Fibroblast of mammary gland (primary cell): ENCODE results near the gene REG3G.
A peak's percentile ranks its signal among the peaks of the same experiment; 100 is the strongest.

Source experiments
- DNase-seq: peaks from one replicate; pipeline ENCODE4 v3.0.0-alpha.2; 2010; ENCODE audit warnings: low read depth
- H3K4me3 ChIP-seq: 2 replicates; pipeline ENCODE4 v1.5.1; 2011; ENCODE audit warnings: low read depth, mild to moderate bottlenecking, low read length, moderate library complexity; ENCODE audit not compliant: control insufficient read depth
- CTCF ChIP-seq: conservative IDR thresholded peaks from 2 replicates; pipeline ENCODE4 v1.5.1; 2011; ENCODE audit warnings: low read depth, low read length, inconsistent platforms; ENCODE audit not compliant: control insufficient read depth, insufficient read depth

REG3G gene

GRCh38 chr2:79025421-79025820 is at the start of gene REG3G:
TSS of gene REG3G (plus strand) at chr2:79025702. CDS start at chr2:79026094, 392 bp downstream.
- TF ChIP-seq CTCF: no peak
- no peak for DNase-seq

GRCh38 chr2:78977661-78978145 is 47.8 kb upstream of the REG3G start:
- no peak overlapping the region for H3K4me3 ChIP-seq
- TF ChIP-seq CTCF: no peak
- DNase-seq: no peak

More at GRCh38 chr2:79025421-79025820, at the start of gene REG3G:
- H3K4me3 ChIP-seq: no peak within 1 kb of the TSS

GRCh38 chr2:78978340-78978739 is 47.2 kb upstream of the REG3G start:
- no peak overlapping the region for H3K4me3 ChIP-seq
- no peak for TF ChIP-seq CTCF
- DNase-seq: no peak

GRCh38 chr2:78979380-78980151 is 45.9 kb upstream of the REG3G start:
- peak; percentile 62 for TF ChIP-seq CTCF
- peak; percentile 22 for DNase-seq

GRCh38 chr2:78980152-78980465 is 45.4 kb upstream of the REG3G start:
- no peak overlapping the region for H3K4me3 ChIP-seq
- no peak for TF ChIP-seq CTCF
- no peak for DNase-seq

More at GRCh38 chr2:78979380-78980151, 45.9 kb upstream of the REG3G start:
- H3K4me3 ChIP-seq: no peak overlapping the region

GRCh38 chr2:78980871-78981270 is 44.6 kb upstream of the REG3G start:
- H3K4me3 ChIP-seq: no peak overlapping the region
- TF ChIP-seq CTCF: no peak
- DNase-seq: no peak
